Esophagus muscularis mucosa (tissue), 4 donors: ENCODE measurements around the gene FAM131C. TPM values are rescaled to one million over a fixed set of nuclear protein-coding genes. Genes with fewer than 3 reads are reported as not detected.
"Not testable (repeated sequence)": the region's sequence is repeated elsewhere in the genome, so short reads cannot be mapped to it uniquely, and the experiment has no call there.

ENCODE experiments used
- DNase-seq: peaks from one replicate; pipeline ENCODE4 v3.0.0-alpha.2; 2017; ENCODE audit errors: extremely low spot score
- H3K27ac ChIP-seq, 4 donors: fragments of 200-600 bp; sonication (generic); replicated peaks in 1 of 4; 1 replicate in 3 of 4; 2 replicates in 1 of 4; pipeline ENCODE4 v1.5.1; 2016 to 2019; ENCODE audit warnings: mild to moderate bottlenecking in 1 of 4
- H3K27me3 ChIP-seq, 4 donors: fragments of 200-600 bp; sonication (generic); one replicate each; pipeline versions ENCODE4 v1.5.1 to v1.6.0; 2016 to 2019
- H3K36me3 ChIP-seq, 4 donors: fragments of 200-600 bp; sonication (generic); one replicate each; pipeline ENCODE4 v1.5.1; 2016 to 2019
- H3K4me1 ChIP-seq, 4 donors: fragments of 200-600 bp; sonication (generic); one replicate each; pipeline ENCODE4 v1.5.1; 2016 to 2019
- H3K4me3 ChIP-seq, 4 donors: fragments of 200-600 bp; sonication (generic); 1 replicate in 2 of 4; 2 replicates in 2 of 4; pipeline ENCODE4 v1.5.1; 2016 to 2019; ENCODE audit warnings: mild to moderate bottlenecking in 4 of 4, moderate library complexity in 1 of 4
- H3K9me3 ChIP-seq, 4 donors: fragments of 200-600 bp; sonication (generic); 1 replicate in 3 of 4; 2 replicates in 1 of 4; pipeline ENCODE4 v1.5.1; 2016 to 2019
- EP300 ChIP-seq: sonication (generic); formaldehyde crosslinking; IDR thresholded peaks from one replicate; pipeline ENCODE4 v1.6.1; 2017; ENCODE audit warnings: antibody characterized with exemption
- POLR2A ChIP-seq: fragments of 450-650 bp; IDR thresholded peaks from one replicate; pipeline ENCODE4 v1.6.1; 2017; ENCODE audit warnings: antibody characterized with exemption, moderate library complexity, mild to moderate bottlenecking, low read depth
- POLR2AphosphoS5 ChIP-seq, 2 donors: sonication (generic); formaldehyde crosslinking; IDR thresholded peaks; one replicate each; pipeline ENCODE4 v1.6.1; 2017; ENCODE audit warnings: antibody characterized with exemption in 2 of 2
- WGBS: methylation state at CpG from one replicate; pipeline ENCODE4 v1.1.5; 2018; 5-methylcytosine and 5-hydroxymethylcytosine counted together
- intact Hi-C: fragments of 100-400 bp; cut with DNase I; formaldehyde crosslinking; loops from one replicate; pipeline ENCODE4 v1.15.1; 2023
- total RNA-seq, 4 donors: library from RNA; depleted of rRNA; stranded (reverse); fragments of >200 nt; gene quantifications; one replicate each; pipeline versions ENCODE4 v1.1.0 to v1.2.1, GENCODE V29; 2016
- TF ChIP-seq, protein P1 (sequence below), 3 experiments: fragments of 200-600 bp in 2 of 3; fragments of 450-650 bp in 1 of 3; sonication (generic) in 2 of 3; IDR thresholded peaks; one replicate each; pipeline ENCODE4 v1.5.1; 2017 to 2019; ENCODE audit warnings: antibody characterized with exemption in 3 of 3, mild to moderate bottlenecking in 2 of 3, moderate library complexity in 1 of 3

FAM131C gene
- total RNA-seq, 4 donors from 2014 or later, result 0.33 to 0.39 TPM; not detected in 2

- H3K9me3 ChIP-seq, result no peaks in the 10 kb centered on the region
- H3K27ac ChIP-seq, result no peak overlapping the region
- no peaks in the 10 kb centered on the region for H3K27me3 ChIP-seq
- TF ChIP-seq, protein P1, sequence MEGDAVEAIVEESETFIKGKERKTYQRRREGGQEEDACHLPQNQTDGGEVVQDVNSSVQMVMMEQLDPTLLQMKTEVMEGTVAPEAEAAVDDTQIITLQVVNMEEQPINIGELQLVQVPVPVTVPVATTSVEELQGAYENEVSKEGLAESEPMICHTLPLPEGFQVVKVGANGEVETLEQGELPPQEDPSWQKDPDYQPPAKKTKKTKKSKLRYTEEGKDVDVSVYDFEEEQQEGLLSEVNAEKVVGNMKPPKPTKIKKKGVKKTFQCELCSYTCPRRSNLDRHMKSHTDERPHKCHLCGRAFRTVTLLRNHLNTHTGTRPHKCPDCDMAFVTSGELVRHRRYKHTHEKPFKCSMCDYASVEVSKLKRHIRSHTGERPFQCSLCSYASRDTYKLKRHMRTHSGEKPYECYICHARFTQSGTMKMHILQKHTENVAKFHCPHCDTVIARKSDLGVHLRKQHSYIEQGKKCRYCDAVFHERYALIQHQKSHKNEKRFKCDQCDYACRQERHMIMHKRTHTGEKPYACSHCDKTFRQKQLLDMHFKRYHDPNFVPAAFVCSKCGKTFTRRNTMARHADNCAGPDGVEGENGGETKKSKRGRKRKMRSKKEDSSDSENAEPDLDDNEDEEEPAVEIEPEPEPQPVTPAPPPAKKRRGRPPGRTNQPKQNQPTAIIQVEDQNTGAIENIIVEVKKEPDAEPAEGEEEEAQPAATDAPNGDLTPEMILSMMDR (IDR thresholded peaks at IDR 0.05), result peak in 2 of 3 experiments; percentile 91 to 100
- TF ChIP-seq POLR2AphosphoS5 (IDR thresholded peaks at IDR 0.05), result peak; percentile 33 to 37
- no peak for TF ChIP-seq EP300
- no peaks in the 10 kb centered on the region for H3K36me3 ChIP-seq
- H3K4me1 ChIP-seq, result peaks cover 7 to 15% (median 14%) of the 10 kb centered on the region in 4 donors
- H3K4me3 ChIP-seq, result no peak overlapping the region
- intact Hi-C loops, result loop anchor here (1.0 kb wide), 1 partner anchor 23 kb away; no protein-coding TSS in a partner anchor
- 41% methylated on average over 7 of the region's 18 CpGs for WGBS
- no peak for DNase-seq
These were observed 40.9 kb downstream of the FAM131C start for GRCh38 chr1:16032388-16033102.

- no peaks in the 10 kb centered on the region for H3K27me3 ChIP-seq
- TF ChIP-seq, protein P1 (IDR thresholded peaks at IDR 0.05), result no peak
- TF ChIP-seq POLR2AphosphoS5 (IDR thresholded peaks at IDR 0.05) (no peak), EP300 (no peak), POLR2A (no peak)
- no peaks in the 10 kb centered on the region for H3K9me3 ChIP-seq
- H3K36me3 ChIP-seq, result no peaks in the 10 kb centered on the region
- WGBS, result no CpG with 5 or more reads among the region's 8 CpGs
- H3K4me1 ChIP-seq, result peaks cover 16 to 25% (median 24%) of the 10 kb centered on the region in 4 donors
- no peak for DNase-seq
- H3K27ac ChIP-seq, result no peak overlapping the region
- no peak overlapping the region for H3K4me3 ChIP-seq
- intact Hi-C loops, result no loop called here
These were observed 41.9 kb downstream of the FAM131C start for GRCh38 chr1:16031551-16031950.

- TF ChIP-seq EP300 (no peak), POLR2A (no peak), POLR2AphosphoS5 (IDR thresholded peaks at IDR 0.05) (no peak)
- TF ChIP-seq, protein P1 (IDR thresholded peaks at IDR 0.05), result no peak
- 88% methylated on average over 1 of the region's 1 CpG for whole genome bisulfite sequencing
- intact Hi-C loops, result no loop called here
These were observed 44.2 kb downstream of the FAM131C start for GRCh38 chr1:16029288-16029687.

GRCh38 chr1:16029003-16029268, 44.5 kb downstream of the FAM131C start:
- H3K36me3 ChIP-seq, H3K4me3 ChIP-seq, H3K27me3 ChIP-seq, H3K27ac ChIP-seq, intact Hi-C loops, H3K9me3 ChIP-seq, DNase-seq: not testable (repeated sequence)
- H3K4me1 ChIP-seq, result peaks cover 16 to 29% (median 27%) of the 10 kb centered on the region in 4 donors
- 75% methylated on average over 2 of the region's 13 CpGs for WGBS

More at GRCh38 chr1:16029288-16029687, 44.2 kb downstream of the FAM131C start:
- peaks cover 16 to 29% (median 27%) of the 10 kb centered on the region in 4 donors for H3K4me1 ChIP-seq
- no peaks in the 10 kb centered on the region for H3K36me3 ChIP-seq
- H3K9me3 ChIP-seq, result no peaks in the 10 kb centered on the region
- no peak for DNase-seq
- no peak overlapping the region for H3K4me3 ChIP-seq
- no peaks in the 10 kb centered on the region for H3K27me3 ChIP-seq
- H3K27ac ChIP-seq, result no peak overlapping the region

DNA sequence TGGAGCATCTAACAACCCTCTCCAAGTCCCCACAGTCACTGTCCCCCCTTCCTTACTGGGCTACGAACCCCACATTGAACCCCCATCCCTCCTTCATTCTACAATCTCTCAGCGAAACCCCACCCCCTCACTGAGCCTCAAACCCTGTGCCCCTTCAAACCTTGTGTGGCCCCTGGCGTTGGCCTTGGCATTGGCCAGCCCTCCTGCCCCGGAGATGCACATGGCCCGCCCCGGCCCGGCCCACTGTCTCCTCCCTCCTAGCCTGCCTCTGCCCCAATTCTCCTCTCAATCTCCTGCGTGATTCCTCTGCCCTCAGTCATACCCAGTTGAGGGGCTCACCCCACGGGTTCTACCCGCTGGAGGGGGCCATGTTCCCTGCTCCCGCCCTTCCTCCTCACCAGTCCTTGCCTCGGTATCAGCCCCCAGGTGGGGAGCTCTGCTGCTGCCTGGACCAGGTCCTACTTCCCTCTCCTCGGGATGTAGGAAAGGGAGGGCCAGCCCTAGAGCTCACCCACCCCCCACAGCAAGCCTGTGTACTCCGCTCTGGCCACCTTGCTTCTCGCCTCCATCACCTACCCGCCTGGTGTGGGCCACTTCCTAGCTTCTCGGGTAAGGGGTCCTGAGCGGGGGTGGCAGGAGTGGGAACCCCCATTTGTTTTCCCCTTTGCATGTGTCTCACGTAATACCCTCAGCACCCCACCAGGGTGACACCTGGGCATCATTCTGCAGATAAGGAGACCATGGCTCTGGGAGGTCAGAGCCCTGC, 45.0 kb downstream of the FAM131C start:
- no peak overlapping the region for H3K27ac ChIP-seq
- H3K4me3 ChIP-seq, result no peak overlapping the region
- intact Hi-C loops, result loop anchor here (1.0 kb wide), 1 partner anchor 18 kb away; no protein-coding TSS in a partner anchor
- H3K9me3 ChIP-seq, result no peaks in the 10 kb centered on the region
- WGBS, result 77% methylated on average over 16 of the region's 19 CpGs
- DNase-seq, result no peak
- H3K27me3 ChIP-seq, result no peaks in the 10 kb centered on the region
- TF ChIP-seq, protein P1 (IDR thresholded peaks at IDR 0.05), result no peak
- TF ChIP-seq POLR2AphosphoS5 (IDR thresholded peaks at IDR 0.05) (no peak), POLR2A (no peak), EP300 (no peak)
- H3K36me3 ChIP-seq, result no peaks in the 10 kb centered on the region
- H3K4me1 ChIP-seq, result peaks cover 16 to 29% (median 27%) of the 10 kb centered on the region in 4 donors
